GM18520 (cell line): Measurements from ENCODE around the gene WDR4.
"Not testable (repeated sequence)": the region's sequence is repeated elsewhere in the genome, so short reads cannot be mapped to it uniquely, and the experiment has no call there.

ENCODE experiments used
- ATAC-seq: cut with Tn5 transposase; IDR thresholded peaks from one replicate; pipeline ENCODE4 v1.9.1; 2021; ENCODE audit not compliant: unreplicated experiment

WDR4 gene, protein sequence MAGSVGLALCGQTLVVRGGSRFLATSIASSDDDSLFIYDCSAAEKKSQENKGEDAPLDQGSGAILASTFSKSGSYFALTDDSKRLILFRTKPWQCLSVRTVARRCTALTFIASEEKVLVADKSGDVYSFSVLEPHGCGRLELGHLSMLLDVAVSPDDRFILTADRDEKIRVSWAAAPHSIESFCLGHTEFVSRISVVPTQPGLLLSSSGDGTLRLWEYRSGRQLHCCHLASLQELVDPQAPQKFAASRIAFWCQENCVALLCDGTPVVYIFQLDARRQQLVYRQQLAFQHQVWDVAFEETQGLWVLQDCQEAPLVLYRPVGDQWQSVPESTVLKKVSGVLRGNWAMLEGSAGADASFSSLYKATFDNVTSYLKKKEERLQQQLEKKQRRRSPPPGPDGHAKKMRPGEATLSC

DNA sequence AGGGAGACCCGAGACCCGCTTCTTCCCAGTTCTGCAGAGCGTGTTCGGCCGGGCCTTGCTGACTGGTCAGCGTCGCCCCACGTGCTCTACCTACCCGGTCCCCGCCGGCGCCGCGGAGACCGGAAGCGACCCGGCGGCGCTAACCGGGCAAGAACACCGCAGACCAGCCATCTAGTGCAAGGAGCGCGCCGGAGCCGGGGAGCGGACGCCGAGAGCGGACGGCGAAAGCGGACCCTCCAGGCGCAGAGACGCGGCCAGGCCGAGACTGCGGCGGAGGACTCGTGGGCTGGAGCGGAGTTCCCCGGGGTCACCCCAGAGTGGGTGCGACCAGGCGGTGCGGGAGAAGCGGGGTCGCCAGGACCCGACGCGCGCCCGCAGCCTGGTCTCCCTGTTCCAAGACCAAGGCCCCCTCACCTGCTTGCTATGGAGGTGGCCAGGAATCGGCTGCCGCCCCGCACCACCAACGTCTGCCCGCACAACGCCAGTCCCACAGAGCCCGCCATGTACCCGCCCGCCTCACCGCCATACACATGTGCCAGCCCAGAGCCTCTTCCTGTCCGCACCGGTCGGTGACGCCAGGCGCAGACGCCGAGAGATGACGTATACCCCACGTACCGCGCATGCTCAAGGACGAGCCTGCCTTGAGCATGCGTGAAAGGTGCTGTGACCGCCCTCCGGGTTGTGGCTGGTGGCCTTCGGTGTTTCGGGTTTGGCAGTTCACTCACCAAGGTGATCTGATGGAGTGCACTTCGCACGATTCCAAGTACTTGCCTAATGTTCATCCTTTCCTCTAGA, at the start of gene WDR4:
WDR4 (minus strand) TSS at position 547 of the 795 bp plus-strand sequence; CDS start at position 503, 44 bp downstream.
- peak; percentile 79 for ATAC-seq

DNA sequence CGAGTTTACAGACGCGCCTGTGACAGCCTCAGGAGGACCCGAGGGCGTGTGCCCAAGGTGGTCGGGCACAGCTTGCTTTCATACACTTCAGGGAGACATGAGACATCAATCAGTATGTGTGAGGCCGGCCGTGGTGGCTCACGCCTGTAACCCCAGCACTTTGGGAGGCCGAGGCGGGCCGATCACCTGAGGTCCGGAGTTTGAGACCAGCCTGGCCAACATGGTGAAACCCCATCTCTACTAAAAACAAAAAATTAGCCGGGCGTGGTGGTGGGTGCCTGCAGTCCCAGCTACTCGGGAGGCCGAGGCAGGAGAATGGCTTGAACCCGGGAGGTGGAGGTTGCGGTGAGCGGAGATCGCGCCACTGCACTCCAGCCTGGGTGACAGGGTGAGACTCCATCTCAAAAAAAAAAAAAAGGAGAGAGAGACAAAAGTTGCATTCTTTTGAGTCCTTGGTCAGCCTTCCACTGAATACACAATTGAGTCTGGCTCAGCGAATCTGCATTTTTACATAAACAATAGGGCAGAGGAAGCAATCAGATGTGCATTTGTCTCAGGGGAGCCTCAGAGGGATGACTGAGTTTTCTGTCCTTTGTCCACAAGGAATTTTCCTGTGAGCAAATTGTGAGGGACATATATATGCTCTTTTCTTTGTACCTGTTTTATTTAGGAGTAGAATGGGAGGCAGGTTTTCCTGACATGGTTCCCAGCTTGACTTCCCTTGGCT, 48.3 kb upstream of the WDR4 start:
- ATAC-seq, result not testable (repeated sequence)

DNA sequence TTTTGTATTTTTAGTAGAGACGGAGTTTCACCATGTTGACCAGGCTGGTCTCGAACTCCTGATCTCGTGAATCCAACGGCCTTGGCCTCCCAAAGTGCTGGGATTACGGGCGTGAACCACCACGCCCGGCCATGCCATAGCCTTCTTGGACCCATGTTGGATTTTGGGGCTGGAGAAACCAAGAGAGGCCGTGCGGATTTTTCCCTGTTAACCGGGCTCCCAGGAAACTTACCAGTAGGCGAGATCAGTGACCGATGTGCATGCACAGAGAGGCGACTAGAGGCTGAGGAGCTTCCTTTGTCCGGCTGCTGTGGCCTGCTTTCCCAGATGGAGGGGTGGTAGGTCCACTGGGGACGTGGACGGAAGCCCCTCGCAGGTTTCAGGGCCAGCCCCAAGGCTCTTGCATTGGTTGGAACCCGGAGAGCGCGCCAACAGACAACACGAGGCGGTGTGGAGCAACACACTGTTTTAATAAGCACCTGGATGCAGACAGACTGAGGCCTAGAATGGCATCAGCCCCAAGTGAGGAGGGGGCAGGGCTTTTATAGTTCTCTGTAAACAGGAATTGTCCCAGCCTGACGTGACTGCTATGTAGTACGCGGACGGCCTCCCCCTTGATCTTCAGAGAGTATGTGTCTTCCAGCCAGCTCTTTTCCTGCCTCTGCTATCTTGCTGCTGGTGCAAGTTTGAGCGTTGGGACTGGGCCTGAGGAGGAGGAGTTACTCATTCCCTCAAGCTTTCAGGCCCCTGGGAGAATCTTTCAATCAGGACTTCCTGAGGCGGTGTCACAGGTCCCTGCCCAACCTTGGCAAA, 46.0 kb upstream of the WDR4 start, which contains the start of gene ERVH48-1:
ERVH48-1 (minus strand) TSS at position 517 of the 813 bp plus-strand sequence. CDS start 6,624 bp downstream, outside the sequence.
- no peak for ATAC-seq

- no peak for ATAC-seq
Observed at GRCh38 chr21:42924433-42924751, 45.1 kb upstream of the WDR4 start.

DNA sequence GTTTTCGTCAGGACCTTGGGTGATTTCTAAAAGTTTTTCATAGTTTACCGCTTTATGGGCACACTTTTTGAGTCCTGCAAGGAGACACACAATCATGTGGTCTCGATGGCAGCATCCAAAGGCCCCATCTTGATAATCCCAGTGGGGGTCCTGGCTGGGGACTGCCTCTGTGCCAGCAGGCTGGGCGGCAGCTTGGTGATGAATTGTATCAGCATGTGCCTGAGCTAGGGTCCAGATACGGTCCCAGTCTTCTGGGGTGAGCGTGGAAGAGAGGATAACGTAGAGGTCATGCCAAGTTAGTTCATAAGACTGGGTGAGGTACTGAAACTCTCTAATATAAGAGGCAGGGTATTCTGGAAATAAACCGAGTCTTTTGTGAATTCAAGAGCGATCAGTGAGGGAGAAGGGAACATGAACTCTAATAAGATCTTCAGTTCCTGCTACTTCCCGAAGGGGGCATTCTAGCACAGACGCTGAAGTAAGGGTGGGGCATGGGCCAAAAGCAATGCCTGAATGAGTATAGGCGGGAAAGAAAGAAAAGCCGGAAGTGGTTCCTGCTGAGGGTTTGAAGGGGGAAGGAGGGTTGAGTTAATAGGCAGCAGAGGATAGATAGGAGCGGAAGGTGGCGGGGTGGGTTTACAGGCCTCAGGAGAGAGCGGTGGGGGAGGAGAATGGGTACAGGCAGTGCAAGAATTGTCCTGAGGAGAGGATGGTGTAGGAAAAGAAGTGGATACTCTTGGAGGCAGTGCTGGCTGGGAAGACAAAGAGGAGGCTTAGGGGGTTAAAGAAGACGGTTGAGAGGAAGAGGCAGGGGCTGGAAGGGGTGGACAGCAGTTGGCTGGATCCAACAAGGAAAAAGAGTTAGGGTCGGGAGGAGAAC, 44.5 kb upstream of the WDR4 start:
- no peak for ATAC-seq

DNA sequence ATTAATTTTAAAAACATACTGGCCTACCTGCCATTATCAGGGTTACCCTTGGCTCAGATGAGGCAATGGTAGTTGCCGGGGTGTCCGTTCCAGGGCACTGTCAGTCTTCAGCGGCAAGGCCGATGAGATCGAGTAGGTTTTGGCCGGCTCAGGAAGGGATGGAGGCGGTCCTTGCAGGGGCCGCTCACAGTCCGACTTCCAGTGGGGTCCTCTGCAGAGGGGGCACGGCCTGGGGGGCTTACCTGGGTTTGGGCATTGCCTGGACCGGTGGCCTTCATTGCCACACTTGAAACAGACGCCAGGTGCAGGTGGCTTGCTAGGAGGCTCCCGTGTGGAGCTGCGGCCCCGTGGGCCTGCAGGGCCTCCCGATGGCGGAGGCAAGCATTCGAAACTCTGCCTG, 43.6 kb upstream of the WDR4 start:
- no peak for ATAC-seq

GRCh38 chr21:42921927-42922326, 42.6 kb upstream of the WDR4 start:
- ATAC-seq, result no peak

- ATAC-seq, result no peak
Observed at GRCh38 chr21:42918291-42918690, 39.0 kb upstream of the WDR4 start.

GRCh38 chr21:42913476-42913875, 34.1 kb upstream of the WDR4 start:
- ATAC-seq, result no peak

DNA sequence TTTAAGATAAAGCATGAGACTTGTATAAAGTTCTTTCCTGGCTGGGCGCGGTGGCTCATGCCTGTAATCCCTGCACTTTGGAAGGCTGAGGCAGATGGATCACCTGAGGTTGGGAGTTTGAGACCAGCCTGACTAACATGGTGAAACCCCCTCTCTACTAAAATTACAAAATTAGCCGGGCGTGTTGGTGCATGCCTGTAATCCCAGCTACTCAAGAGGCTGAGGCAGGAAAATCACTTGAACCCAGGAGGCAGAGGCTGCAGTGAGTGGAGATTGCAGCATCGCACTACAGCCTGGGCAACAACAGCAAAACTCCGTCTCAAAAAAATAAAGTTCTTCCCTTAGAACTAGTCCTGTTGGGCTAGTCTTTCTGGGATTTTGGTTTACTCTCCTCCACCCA, 32.6 kb upstream of the WDR4 start:
- ATAC-seq, result not testable (repeated sequence)

GRCh38 chr21:42908484-42908883, 29.1 kb upstream of the WDR4 start:
- not testable (repeated sequence) for ATAC-seq

- no peak for ATAC-seq
Observed at GRCh38 chr21:42906233-42906632, 26.9 kb upstream of the WDR4 start.

DNA sequence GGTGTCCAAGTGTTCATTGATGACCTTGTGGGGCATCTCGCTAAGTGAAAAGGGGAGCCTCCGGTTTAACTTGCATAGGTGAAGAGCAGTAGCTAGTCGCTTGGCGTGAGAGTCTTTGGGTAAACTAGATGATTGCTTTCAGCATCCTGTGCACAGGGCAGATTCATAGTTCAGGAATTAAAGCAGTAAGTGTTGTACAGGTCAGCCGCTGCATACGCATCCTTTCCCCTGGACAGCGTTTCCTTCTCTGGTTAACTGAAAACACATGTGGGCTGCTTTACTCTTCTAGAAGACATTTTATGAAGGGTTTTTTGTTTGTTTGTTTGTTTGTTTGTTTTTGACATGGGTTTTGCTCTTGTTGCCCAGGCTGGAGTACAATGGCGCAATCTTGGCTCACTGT, 25.9 kb upstream of the WDR4 start:
- no peak for ATAC-seq

GRCh38 chr21:42903817-42904216, 24.5 kb upstream of the WDR4 start:
- ATAC-seq, result no peak

DNA sequence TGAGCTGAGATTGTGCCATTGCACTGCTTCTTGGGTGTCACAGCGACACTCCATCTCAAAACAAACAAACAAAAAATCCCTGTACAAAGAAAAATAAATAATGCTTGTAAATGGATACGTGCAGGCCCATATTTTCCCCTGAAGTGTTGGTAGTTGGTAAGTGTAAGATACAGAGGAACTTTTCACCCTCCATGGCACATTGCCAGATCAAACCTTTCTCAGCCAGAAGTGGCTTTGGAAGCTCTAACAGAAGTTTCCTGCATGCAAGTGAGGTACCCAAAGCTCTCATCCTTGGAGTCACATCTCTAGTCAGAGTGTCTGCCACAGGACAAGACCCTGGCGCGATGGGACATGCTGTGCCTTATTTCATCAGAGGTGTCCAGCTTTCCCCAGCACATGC, 21.1 kb upstream of the WDR4 start:
- no peak for ATAC-seq

GRCh38 chr21:42892931-42893755, 13.8 kb upstream of the WDR4 start, which contains the start of gene NDUFV3:
TSS of gene NDUFV3 (plus strand) at chr21:42893309. CDS start at chr21:42893334, 25 bp downstream.
- ATAC-seq, result peak; percentile 91

GRCh38 chr21:42892582-42892930, 13.2 kb upstream of the WDR4 start:
- no peak for ATAC-seq

DNA sequence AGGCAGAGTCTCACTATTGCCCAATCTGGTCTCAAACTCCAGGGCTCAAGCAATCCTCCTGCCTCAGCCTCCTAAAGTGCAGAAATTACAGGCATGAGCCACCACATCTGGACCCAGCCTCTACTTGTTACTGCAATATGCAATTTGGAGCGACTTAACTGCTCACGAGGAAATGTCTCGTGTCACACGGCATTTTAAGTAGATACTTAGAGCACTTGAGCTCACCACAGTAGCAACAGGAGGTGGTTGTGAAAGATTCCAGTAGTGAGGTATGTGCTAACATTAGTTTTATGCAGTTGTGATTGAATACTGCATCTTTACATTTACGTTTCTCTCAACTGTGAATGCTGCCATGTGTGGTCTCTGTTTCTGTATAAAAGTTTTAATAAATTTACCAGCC, 8.0 kb upstream of the WDR4 start:
- no peak for ATAC-seq

- ATAC-seq, result no peak
Observed at GRCh38 chr21:42883921-42884320, 4.6 kb upstream of the WDR4 start.
